ENCODE data around the gene MITF.

The MITF gene

DNA sequence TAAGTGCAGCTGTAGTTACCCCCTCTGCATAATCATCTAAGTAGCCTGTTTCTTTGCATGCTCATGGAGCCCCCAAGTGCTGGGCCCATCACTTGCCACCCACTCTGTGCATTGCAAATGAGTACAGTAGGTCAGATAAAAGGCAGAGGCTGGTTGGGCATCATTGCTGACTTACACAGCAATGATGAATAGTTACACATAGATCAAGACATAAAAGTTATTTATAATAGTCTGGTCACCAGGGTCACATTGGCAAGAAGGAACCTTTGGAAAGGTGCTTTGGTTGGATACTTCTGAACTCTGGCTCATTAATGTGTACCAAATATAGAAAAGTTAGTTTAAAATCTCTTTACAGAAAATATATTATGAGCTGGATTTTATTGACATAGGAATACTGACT, 111.6 kb downstream of the MITF start:
- Histone ChIP-seq H3K27ac (ENCODE audit: low read depth, low read length, poor library complexity, severe bottlenecking) (no peak overlapping the region), H3K36me3 (ENCODE audit: insufficient read depth, low read length) (no peaks in the 10 kb centered on the region), H3K4me3 (ENCODE audit: low read depth, low read length, poor library complexity, severe bottlenecking) (no peak overlapping the region), H4K20me1 (ENCODE audit: insufficient read depth, low read length) (no peaks in the 10 kb centered on the region), H3F3A (ENCODE audit: insufficient read depth, low read length) (no peaks in the 10 kb centered on the region), H3K4me1 (ENCODE audit: insufficient read depth, low read length, severe bottlenecking) (no peaks in the 10 kb centered on the region), H3K79me2 (ENCODE audit: insufficient read depth, low read length) (no peaks in the 10 kb centered on the region), H3K4me2 (ENCODE audit: low read length) (no peak overlapping the region), H2AFZ (ENCODE audit: low read length) (no peak overlapping the region), H3K9me2 (ENCODE audit: low read depth, low read length) (no peaks in the 10 kb centered on the region), H3K9ac (ENCODE audit: low read length) (no peak overlapping the region), H3K27me3 (ENCODE audit: insufficient read depth, low read length) (no peaks in the 10 kb centered on the region), H3K9me3 (ENCODE audit: low read length) (no peaks in the 10 kb centered on the region)
- no peak for TF ChIP-seq CTCF (IDR thresholded peaks at IDR 0.05; ENCODE audit: low read length)
- TF ChIP-seq EZH2 (IDR thresholded peaks at IDR 0.05; ENCODE audit: borderline replicate concordance, low read length): no peak

- no peak overlapping the region for H3K4me3 ChIP-seq (ENCODE audit: low read depth, low read length, poor library complexity, severe bottlenecking)
- H3K9me3 ChIP-seq (ENCODE audit: low read length): no peaks in the 10 kb centered on the region
- no peaks in the 10 kb centered on the region for H3K27me3 ChIP-seq (ENCODE audit: insufficient read depth, low read length)
- H4K20me1 ChIP-seq (ENCODE audit: insufficient read depth, low read length): no peaks in the 10 kb centered on the region
- H3K27ac ChIP-seq (ENCODE audit: low read depth, low read length, poor library complexity, severe bottlenecking): no peak overlapping the region
- TF ChIP-seq EZH2 (IDR thresholded peaks at IDR 0.05; ENCODE audit: borderline replicate concordance, low read length) (no peak), CTCF (IDR thresholded peaks at IDR 0.05; ENCODE audit: low read length) (no peak)
- no peak overlapping the region for H3K9ac ChIP-seq (ENCODE audit: low read length)
- H2AFZ ChIP-seq (ENCODE audit: low read length): no peak overlapping the region
- H3K79me2 ChIP-seq (ENCODE audit: insufficient read depth, low read length): no peaks in the 10 kb centered on the region
- H3K36me3 ChIP-seq (ENCODE audit: insufficient read depth, low read length): no peaks in the 10 kb centered on the region
- H3F3A ChIP-seq (ENCODE audit: insufficient read depth, low read length): no peaks in the 10 kb centered on the region
- no peaks in the 10 kb centered on the region for H3K9me2 ChIP-seq (ENCODE audit: low read depth, low read length)
- no peaks in the 10 kb centered on the region for H3K4me1 ChIP-seq (ENCODE audit: insufficient read depth, low read length, severe bottlenecking)
- no peak overlapping the region for H3K4me2 ChIP-seq (ENCODE audit: low read length)
These were observed 113.8 kb downstream of the MITF start for GRCh38 chr3:69853027-69853426.

- H3K9ac ChIP-seq (ENCODE audit: low read length): no peak overlapping the region
- no peak overlapping the region for H3K27ac ChIP-seq (ENCODE audit: low read depth, low read length, poor library complexity, severe bottlenecking)
- H3K9me2 ChIP-seq (ENCODE audit: low read depth, low read length): no peaks in the 10 kb centered on the region
- no peaks in the 10 kb centered on the region for H3K4me1 ChIP-seq (ENCODE audit: insufficient read depth, low read length, severe bottlenecking)
- no peak overlapping the region for H2AFZ ChIP-seq (ENCODE audit: low read length)
- no peak overlapping the region for H3K4me2 ChIP-seq (ENCODE audit: low read length)
- no peak overlapping the region for H3K4me3 ChIP-seq (ENCODE audit: low read depth, low read length, poor library complexity, severe bottlenecking)
- H3K36me3 ChIP-seq (ENCODE audit: insufficient read depth, low read length): no peaks in the 10 kb centered on the region
- no peaks in the 10 kb centered on the region for H3K27me3 ChIP-seq (ENCODE audit: insufficient read depth, low read length)
- H3K9me3 ChIP-seq (ENCODE audit: low read length): no peaks in the 10 kb centered on the region
- no peaks in the 10 kb centered on the region for H4K20me1 ChIP-seq (ENCODE audit: insufficient read depth, low read length)
- TF ChIP-seq CTCF (IDR thresholded peaks at IDR 0.05; ENCODE audit: low read length): peak; percentile 14; the same call in 1 of the 2 replicates
- TF ChIP-seq EZH2 (IDR thresholded peaks at IDR 0.05; ENCODE audit: borderline replicate concordance, low read length): no peak
- no peaks in the 10 kb centered on the region for H3K79me2 ChIP-seq (ENCODE audit: insufficient read depth, low read length)
- H3F3A ChIP-seq (ENCODE audit: insufficient read depth, low read length): no peaks in the 10 kb centered on the region
These were observed 116.3 kb downstream of the MITF start for GRCh38 chr3:69855436-69856162.

Measured in OCI-LY1 (cell line).